Coronary artery (tissue), 2 donors: ENCODE data around the gene ERVW-1.
"Not testable (repeated sequence)": the region's sequence is repeated elsewhere in the genome, so short reads cannot be mapped to it uniquely, and the experiment has no call there.

Experiments
- DNase-seq: peaks from one replicate; pipeline ENCODE4 v3.0.0-alpha.2; 2017; ENCODE audit warnings: low spot score
- H3K27ac ChIP-seq, 2 donors: fragments of 200-600 bp; sonication (generic); one replicate each; pipeline ENCODE4 v1.5.1; 2016 to 2019
- H3K4me3 ChIP-seq: fragments of 200-600 bp; sonication (generic); 2 replicates; pipeline ENCODE4 v1.5.1; 2016; ENCODE audit warnings: mild to moderate bottlenecking, moderate library complexity
- TF ChIP-seq, protein P1 (sequence below): fragments of 200-600 bp; sonication (generic); IDR thresholded peaks from one replicate; pipeline ENCODE4 v1.5.1; 2019; ENCODE audit warnings: antibody characterized with exemption

ERVW-1 gene

DNA sequence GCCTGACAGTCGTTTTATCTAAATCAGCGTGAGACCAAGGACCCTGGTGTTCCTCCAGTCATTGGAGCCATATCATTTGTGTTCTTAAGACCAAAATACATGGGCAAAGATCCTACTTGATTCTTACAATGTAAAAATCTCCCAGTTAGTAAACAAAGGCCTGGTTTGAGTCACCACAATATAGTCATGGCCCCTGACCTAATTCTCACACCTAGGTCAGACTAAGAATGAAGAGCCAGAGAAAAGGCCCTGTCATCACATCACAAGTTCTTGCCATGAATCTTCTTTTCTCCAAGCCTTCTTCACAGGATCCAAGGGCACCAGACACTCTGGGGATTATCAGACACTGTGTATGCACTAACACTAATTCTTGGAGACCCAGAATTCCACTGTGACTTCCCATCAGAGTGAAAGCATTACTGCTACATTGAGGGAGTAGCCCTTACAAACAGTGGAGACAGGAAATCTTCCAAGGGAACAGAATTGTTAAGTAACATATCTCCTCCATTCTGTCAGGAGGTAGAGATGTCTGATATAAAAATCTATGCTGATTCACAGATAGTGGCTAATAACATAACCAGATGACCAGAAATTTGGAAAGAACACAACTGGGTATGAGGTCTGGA, 7.6 kb upstream of the ERVW-1 start:
- DNase-seq, result no peak
- Histone ChIP-seq H3K4me3 (no peak overlapping the region), H3K27ac (no peak overlapping the region)
- TF ChIP-seq, protein P1, sequence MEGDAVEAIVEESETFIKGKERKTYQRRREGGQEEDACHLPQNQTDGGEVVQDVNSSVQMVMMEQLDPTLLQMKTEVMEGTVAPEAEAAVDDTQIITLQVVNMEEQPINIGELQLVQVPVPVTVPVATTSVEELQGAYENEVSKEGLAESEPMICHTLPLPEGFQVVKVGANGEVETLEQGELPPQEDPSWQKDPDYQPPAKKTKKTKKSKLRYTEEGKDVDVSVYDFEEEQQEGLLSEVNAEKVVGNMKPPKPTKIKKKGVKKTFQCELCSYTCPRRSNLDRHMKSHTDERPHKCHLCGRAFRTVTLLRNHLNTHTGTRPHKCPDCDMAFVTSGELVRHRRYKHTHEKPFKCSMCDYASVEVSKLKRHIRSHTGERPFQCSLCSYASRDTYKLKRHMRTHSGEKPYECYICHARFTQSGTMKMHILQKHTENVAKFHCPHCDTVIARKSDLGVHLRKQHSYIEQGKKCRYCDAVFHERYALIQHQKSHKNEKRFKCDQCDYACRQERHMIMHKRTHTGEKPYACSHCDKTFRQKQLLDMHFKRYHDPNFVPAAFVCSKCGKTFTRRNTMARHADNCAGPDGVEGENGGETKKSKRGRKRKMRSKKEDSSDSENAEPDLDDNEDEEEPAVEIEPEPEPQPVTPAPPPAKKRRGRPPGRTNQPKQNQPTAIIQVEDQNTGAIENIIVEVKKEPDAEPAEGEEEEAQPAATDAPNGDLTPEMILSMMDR, result no peak

DNA sequence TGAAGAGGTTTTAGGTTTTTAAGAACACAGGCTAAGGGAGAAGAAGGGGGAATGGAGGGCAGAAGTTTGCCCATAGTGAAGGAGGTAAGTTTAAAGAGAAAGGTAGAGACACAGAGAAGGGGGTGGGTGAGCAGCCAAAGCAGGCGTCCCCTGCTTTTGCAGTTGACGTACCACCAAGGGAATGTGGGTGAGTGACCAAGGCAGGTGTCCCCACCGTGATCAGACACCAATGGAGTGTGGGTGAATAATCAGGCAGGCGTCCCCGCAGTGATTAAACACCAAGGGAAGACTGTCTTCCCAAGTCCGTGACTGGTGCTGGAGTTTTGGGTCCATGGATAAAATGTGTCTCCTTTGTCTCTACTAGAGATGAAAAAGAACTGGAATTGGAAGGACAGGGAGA, 6.5 kb upstream of the ERVW-1 start:
- DNase-seq, H3K4me3 ChIP-seq, H3K27ac ChIP-seq: not testable (repeated sequence)

DNA sequence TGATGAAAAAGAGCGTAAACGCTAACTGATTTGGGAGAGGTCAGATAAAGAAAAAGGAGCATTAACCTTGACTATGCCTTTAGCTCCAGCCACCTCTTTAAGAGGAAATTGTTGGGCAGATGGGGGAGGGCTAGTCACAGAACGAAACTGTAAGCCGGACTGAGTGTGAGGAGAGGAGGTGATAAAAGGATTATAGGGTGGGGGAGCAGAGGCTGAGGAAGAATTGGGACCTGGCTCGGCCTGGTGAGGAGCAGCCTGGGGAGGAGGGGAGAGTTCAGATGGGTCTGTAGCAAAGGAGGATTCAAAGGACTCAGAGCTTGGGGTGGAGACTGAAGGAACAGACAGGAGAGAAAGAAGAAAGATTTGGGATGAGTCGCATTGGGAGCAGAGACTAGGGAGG, 5.9 kb upstream of the ERVW-1 start:
- not testable (repeated sequence) for H3K4me3 ChIP-seq, DNase-seq, H3K27ac ChIP-seq

DNA sequence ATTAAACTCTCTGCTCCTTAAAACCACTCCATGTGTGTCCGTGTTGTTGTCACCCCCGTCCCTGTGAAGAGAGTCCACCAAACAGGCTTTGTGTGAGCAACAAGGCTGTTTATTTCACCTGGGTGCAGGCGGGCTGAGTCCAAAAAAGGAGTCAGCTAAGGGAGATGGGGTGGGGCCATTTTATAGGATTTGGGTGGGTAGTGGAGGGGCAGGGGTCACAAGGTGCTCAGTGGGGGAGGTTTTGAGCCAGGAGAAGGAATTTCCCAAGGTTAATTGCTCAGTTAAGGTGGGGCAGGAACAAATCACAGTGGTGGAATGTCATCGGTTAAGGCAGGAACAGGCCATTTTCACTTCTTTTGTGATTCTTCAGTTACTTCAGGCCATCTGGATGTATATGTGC, 1.4 kb upstream of the ERVW-1 start:
- not testable (repeated sequence) for H3K4me3 ChIP-seq, H3K27ac ChIP-seq, DNase-seq

DNA sequence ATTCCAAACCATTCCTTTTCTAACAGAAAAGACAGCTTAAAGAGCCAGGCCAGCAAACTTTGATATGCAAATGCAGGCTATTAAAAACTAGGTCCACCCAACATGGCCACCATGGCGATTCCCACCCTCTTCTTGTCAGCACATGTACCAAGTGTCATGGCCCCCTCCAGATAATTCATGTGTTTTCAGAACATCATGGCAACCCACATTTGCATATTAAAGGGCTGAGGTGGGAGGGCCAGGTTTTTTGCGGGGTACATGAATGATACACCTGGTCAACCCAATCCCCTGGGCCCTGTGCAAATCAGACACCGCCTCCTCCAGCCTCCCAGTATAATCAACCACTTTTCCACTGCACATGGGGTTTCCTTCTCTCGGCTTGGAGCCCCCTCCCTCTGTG, 965 bp upstream of the ERVW-1 start:
- DNase-seq, result no peak
- TF ChIP-seq, protein P1, result no peak
- Histone ChIP-seq H3K4me3 (no peak overlapping the region), H3K27ac (no peak overlapping the region)

DNA sequence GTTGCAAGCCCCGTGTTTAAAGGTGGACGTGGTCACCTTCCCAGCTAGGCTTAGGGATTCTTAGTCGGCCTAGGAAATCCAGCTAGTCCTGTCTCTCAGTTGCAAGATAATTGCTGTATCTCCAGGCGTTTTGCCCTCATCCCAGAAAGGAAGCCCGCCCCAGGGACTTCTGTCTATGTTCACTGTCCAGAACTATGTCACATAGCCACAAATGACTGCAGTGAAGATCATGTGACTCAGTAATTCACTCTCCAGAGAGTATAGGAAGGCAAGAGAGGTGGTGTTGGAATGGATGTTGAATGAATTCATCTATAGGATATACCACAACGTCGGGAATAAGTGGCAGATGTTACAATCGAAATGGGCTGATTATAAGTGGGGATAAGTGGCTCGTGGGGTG, 349 bp upstream of the ERVW-1 start:
- H3K27ac ChIP-seq, result no peak overlapping the region
- no peak overlapping the region for H3K4me3 ChIP-seq
- TF ChIP-seq, protein P1, result no peak
- DNase-seq, result no peak

DNA sequence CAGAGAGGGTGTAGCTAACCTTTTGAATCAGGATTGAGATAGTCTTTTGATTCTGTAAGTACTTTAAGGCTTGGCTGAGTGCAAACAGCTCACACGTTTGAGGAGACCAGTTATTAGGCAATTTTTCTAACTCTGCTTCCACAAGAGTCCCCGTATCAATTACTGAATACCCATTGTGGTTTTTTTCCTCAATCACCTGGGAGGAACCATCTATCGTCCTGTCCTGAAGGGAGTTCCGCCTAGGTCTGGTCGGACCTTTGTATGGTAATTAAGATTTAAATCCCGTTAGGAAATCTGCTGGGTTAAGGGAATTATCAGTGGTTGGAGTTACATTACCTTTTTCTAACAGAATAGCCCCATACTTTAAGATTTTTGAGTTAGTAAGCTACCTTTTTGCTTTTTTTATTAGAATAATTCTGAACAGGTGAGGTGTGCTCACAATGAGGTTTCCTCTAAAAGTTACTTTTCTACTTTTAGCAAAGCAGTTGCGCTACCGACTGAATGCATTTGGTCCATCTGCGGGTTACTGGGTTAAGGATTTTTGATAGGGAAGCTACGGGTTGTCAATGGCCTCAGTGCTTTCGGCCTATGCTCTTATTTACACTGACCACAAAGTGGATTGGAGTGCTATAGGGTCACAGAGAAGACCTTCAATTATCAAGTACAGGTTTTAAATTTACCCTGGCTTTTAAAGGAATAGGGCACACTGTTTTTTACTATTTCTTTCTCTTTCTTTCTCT, 1.7 kb downstream of the ERVW-1 start:
- not testable (repeated sequence) for H3K27ac ChIP-seq, DNase-seq, H3K4me3 ChIP-seq

DNA sequence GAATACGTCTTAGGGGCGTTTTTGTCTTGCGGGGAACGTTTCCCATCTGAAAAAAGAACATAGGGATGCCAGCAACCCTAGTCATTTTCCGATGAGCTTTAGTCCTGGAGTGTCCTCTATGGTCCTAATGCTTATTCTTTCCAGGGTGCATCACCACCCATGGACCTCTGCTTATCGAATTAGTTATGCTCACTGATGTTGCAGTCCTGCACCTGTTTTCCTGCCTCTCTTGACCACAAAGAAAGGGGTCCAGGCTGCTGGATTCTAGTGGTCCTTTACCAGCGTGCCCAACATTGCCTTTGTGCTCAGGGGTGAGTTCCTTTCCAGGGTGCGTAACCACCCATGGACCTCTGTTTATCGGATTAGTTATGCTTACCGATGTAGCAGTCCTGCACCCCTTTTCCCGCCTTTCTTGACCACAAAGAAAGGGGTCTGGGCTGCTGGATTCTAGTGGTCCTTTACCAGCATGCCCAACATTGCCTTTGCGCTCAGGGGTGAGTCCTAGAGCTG, 2.4 kb downstream of the ERVW-1 start:
- DNase-seq, H3K27ac ChIP-seq, H3K4me3 ChIP-seq: not testable (repeated sequence)

DNA sequence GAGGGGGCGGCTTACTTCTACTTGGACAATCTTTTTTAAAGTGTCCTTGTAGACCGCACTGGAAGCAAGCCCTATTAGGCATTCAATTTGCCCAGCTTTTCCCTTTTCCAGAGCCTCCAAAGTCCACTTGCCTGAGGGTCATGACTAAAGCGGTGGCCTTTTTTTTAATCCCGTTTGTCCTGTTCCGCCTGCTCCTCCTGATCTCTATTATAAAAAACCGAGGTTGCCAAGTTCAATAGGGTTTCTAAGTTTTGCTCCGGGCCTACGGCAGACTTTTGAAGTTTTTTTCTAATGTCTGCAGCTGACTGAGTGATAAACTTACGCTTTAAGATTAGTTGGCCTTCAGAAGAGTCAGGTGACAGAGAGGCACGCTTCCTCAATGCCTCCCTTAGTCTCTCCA, 3.8 kb downstream of the ERVW-1 start:
- DNase-seq, H3K27ac ChIP-seq, H3K4me3 ChIP-seq: not testable (repeated sequence)

DNA sequence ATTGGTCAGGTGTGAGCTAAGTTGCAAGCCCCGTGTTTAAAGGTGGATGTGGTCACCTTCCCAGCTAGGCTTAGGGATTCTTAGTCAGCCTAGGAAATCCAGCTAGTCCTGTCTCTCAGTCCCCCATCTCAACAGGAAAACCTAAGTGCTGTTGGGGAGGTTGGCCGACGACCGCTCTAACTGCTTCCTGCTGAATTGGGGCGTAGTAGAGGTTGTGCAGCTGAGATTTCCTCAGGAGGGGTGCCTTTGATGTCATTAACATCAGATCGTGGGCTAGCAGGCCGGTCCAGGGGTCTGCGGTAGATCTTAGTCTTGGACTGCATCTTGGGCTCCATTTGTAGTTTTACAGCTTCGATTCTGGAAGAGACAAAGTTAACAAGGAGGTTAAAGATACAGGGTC, 9.2 kb downstream of the ERVW-1 start:
- DNase-seq, H3K4me3 ChIP-seq, H3K27ac ChIP-seq: not testable (repeated sequence)

DNA sequence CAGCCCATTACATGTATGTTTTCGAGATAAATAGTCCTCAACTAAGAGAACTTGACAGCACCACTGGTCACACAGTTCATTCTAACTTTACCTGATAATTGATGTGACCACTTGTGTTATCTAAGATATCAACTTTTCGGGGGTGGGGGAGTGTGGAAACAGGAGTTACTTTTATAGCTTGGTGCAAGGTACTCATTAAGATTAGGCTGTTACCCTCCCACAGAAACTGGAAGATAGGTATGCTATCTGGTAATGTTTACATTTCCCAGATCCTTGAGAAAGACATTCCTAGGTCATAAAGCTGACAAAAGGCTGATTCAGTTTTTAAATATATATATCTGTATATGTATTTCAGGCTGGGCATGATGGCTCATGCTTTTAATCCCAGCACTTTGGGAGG, 11.1 kb downstream of the ERVW-1 start:
- no peak overlapping the region for H3K27ac ChIP-seq
- H3K4me3 ChIP-seq, result no peak overlapping the region
- no peak for DNase-seq
- TF ChIP-seq, protein P1, result no peak
